HL-60 (cell line): Measurements from ENCODE around the gene TAF4.

Experiments
- DNase-seq, 2 experiments: peaks; one replicate each; pipeline ENCODE4 v3.0.0-alpha.2; 2010 to 2020; ENCODE audit warnings: low read depth in 1 of 2, low spot score in 1 of 2
- H3K27ac ChIP-seq: fragments of 250-450 bp; sonication (Bioruptor Pico); replicated peaks from 2 replicates; pipeline ENCODE4 v1.5.1; 2020; ENCODE audit warnings: mild to moderate bottlenecking, moderate library complexity
- H3K27me3 ChIP-seq: fragments of 250-450 bp; sonication (Bioruptor Pico); 2 replicates; pipeline ENCODE4 v1.5.1; 2021; ENCODE audit warnings: mild to moderate bottlenecking, moderate library complexity; ENCODE audit not compliant: insufficient read depth, poor library complexity, severe bottlenecking
- H3K4me3 ChIP-seq: replicated peaks from 2 replicates; pipeline ENCODE4 v1.5.1; 2011; ENCODE audit warnings: mild to moderate bottlenecking, control low read depth, low read length; ENCODE audit not compliant: insufficient read depth
- CTCF ChIP-seq: IDR thresholded peaks from one replicate; pipeline ENCODE4 v1.5.1; 2011; ENCODE audit warnings: low read length, control low read depth, inconsistent platforms; ENCODE audit not compliant: insufficient read depth
- GABPA ChIP-seq: IDR thresholded peaks from 2 replicates; pipeline ENCODE4 v1.6.1; 2012; ENCODE audit warnings: low read depth
- POLR2AphosphoS5 ChIP-seq: IDR thresholded peaks from 2 replicates; pipeline ENCODE4 v1.6.1; 2012; ENCODE audit warnings: low read depth
- REST ChIP-seq: IDR thresholded peaks from 2 replicates; pipeline ENCODE4 v1.6.1; 2012; ENCODE audit warnings: low read depth; ENCODE audit not compliant: insufficient replicate concordance
- SPI1 ChIP-seq: IDR thresholded peaks from 2 replicates; pipeline ENCODE4 v1.6.1; 2012; ENCODE audit warnings: low read depth, mild to moderate bottlenecking, borderline replicate concordance

Gene TAF4

GRCh38 chr20:62047666-62048345, 17.9 kb downstream of the TAF4 start:
- no peak overlapping the region for H3K27ac ChIP-seq
- H3K4me3 ChIP-seq: no peak overlapping the region
- DNase-seq: no peak
- no peaks in the 10 kb centered on the region for H3K27me3 ChIP-seq
- no peak for TF ChIP-seq GABPA
- no peak for TF ChIP-seq POLR2AphosphoS5

DNA sequence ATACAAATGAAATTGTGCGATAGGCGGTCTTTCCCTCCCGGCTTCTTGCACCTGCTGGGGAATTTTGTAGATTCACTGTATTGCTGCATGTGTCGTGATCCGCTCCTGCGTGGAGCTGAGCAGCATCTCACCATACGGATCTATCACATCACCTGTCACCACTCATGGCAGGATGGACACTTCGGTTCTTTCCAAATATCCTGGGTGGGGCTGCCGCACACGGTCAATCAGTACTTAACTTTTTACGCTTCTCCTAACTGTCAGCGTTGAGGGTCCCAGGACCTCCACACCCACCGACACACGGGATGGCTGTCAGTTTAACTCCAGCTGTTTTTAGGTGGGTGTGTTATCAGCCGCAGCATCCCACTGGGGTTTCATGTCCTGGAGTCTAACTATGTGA, 19.2 kb downstream of the TAF4 start:
- no peak for DNase-seq
- no peak overlapping the region for H3K27ac ChIP-seq
- H3K4me3 ChIP-seq: no peak overlapping the region
- H3K27me3 ChIP-seq: no peaks in the 10 kb centered on the region
- TF ChIP-seq SPI1 (no peak), POLR2AphosphoS5 (no peak), GABPA (no peak), REST (no peak), CTCF (no peak)

DNA sequence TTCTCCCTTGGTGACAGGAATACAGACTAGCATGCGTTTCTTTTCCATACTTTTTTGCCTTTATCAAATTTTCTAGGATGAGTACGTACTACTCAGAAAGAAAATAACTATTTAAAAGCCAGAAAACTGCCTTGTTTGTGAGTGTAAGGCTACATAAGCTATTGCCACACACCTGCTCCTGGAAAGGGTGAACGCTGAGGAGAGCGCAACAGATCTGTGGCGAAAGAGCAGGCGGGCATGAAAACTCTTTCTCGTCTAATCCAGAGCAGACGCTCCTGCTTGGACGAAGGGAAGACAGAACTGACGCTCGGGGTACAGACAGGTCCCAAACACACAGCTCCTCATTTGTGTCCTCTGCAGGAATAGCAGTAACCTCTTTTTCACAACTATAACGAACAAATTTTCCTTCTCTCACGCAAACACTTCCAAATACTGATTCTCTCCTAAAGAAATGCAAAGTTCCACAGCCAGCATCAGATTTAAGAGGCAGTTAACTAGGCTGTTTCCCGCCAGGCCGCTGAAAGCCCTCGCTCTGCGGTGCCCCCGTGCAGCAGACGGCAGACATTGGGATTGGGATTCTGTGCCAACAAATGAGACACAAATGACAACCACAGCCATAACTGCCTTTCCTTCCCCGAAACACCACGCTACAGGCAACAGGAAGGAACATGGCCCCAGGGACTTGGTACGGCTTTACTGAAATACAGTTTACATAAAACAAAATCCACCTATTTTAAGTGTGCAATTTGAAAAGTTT, 20.0 kb downstream of the TAF4 start:
- peak in 1 of 2 experiments; percentile 20 for DNase-seq
- no peaks in the 10 kb centered on the region for H3K27me3 ChIP-seq
- TF ChIP-seq SPI1 (no peak), GABPA (no peak), REST (no peak), POLR2AphosphoS5 (no peak), CTCF (no peak)
- no peak overlapping the region for H3K27ac ChIP-seq
- no peak overlapping the region for H3K4me3 ChIP-seq

- no peaks in the 10 kb centered on the region for H3K27me3 ChIP-seq
- no peak overlapping the region for H3K27ac ChIP-seq
- H3K4me3 ChIP-seq: no peak overlapping the region
- TF ChIP-seq REST: no peak
- TF ChIP-seq GABPA: no peak
- no peak for TF ChIP-seq CTCF
- no peak for TF ChIP-seq SPI1
- no peak for TF ChIP-seq POLR2AphosphoS5
- no peak for DNase-seq
Observed at GRCh38 chr20:62045118-62045517, 20.6 kb downstream of the TAF4 start.
